Measurements from ENCODE around the gene ANO4. TPM values are rescaled to one million over a fixed set of nuclear protein-coding genes. Genes with fewer than 3 reads are reported as not detected.

Gene ANO4
- total RNA-seq, 4 donors from 2014 or later, result 0.06 TPM; not detected in 3

DNA sequence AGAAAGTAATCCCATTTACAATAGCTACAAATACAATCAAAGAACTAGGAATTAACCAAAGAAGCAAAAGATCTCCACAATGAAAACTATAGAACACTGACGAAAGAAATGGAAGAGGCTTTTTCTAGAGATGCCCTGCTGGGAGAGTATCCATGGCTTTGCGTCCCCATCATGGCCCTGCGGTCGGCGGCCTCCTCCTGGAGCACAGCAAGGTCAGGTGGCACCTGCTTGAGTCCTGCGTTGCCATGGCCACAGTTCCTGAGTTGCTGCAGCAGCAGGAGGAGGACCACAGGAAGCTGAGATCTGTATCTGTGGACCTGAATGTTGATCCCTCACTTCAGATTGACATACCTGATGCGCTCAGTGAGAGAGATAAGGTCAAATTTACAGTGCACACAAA lies 271.9 kb downstream of the ANO4 start:
- TF ChIP-seq POLR2A (IDR thresholded peaks at IDR 0.05), result no peak
- no peak for TF ChIP-seq CTCF (IDR thresholded peaks at IDR 0.05)
- no peak for DNase-seq (ENCODE audit: low spot score in 2 of 2)

DNA sequence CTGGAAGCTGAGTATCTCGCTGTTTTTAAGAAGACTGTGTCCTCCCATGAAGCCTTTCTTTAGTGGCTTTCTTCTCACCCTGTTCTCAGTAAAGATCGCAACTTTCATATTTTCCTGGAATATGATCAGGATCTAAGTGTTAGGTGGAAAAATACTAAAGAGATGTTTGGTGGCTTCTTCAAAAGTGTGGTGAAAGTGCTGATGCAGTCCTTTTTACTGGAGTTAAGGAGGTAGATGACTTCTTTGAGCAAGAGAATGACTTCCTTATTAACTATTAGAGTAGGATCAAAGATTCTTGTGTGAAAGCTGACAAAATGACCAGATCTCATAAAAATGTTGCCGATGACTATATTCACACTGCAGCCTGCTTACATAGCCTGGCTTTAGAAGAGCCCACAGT lies 273.8 kb downstream of the ANO4 start:
- 87 to 88% methylated on average over 3 of the region's 3 CpGs for WGBS, 2 donors
- TF ChIP-seq POLR2A (IDR thresholded peaks at IDR 0.05), result no peak
- no peak for TF ChIP-seq CTCF (IDR thresholded peaks at IDR 0.05)
- DNase-seq (ENCODE audit: low spot score in 2 of 2), result no peak
- intact Hi-C loops (cut with DNase I; ENCODE audit: low total_unique reads), result no loop called here
- H3K4me3 ChIP-seq (ENCODE audit: low read depth, poor library complexity, severe bottlenecking), result no peak overlapping the region

More for the DNA sequence above, 271.9 kb downstream of the ANO4 start:
- WGBS, 2 donors, result 87 to 91% methylated on average over 7 of the region's 7 CpGs
- intact Hi-C loops (cut with DNase I; ENCODE audit: low total_unique reads), result no loop called here
- H3K4me3 ChIP-seq (ENCODE audit: low read depth, poor library complexity, severe bottlenecking), result no peak overlapping the region

GRCh38 chr12:101068836-101069235 lies 274.3 kb downstream of the ANO4 start:
- H3K4me3 ChIP-seq (ENCODE audit: low read depth, poor library complexity, severe bottlenecking), result no peak overlapping the region
- intact Hi-C loops (cut with DNase I; ENCODE audit: low total_unique reads), result no loop called here
- WGBS, 2 donors, result 64 to 67% methylated on average over 4 of the region's 4 CpGs
- DNase-seq (ENCODE audit: low spot score in 2 of 2), result no peak
- TF ChIP-seq CTCF (IDR thresholded peaks at IDR 0.05), result no peak
- TF ChIP-seq POLR2A (IDR thresholded peaks at IDR 0.05), result no peak

- 55 to 56% methylated on average over 7 of the region's 7 CpGs for WGBS, 2 donors
Observed at GRCh38 chr12:101074940-101075680, 280.5 kb downstream of the ANO4 start.

DNA sequence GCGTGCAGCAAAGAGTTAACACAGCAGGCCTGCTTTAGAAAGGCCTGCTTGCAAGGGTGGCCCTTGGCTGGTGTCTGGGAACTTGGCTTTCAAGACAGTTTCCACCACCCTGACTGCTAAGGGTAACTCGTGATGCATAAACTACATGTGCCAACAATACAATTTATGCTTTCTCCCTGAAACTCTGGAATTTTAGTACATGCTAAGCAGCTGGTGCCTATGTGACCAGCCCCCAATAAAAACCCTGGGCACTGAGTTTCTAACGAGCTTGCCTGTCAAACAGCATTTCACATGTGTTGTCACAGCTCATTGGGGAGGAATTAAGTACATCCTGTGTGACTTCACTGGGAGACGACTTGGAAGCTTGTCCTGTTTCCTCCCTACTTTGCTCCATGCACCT lies 282.3 kb downstream of the ANO4 start:
- no peak for DNase-seq (ENCODE audit: low spot score in 2 of 2)
- TF ChIP-seq POLR2A (IDR thresholded peaks at IDR 0.05), result no peak
- no peak for TF ChIP-seq CTCF (IDR thresholded peaks at IDR 0.05)
- WGBS, 2 donors, result 14 to 26% methylated on average over 4 of the region's 4 CpGs
- no peak overlapping the region for H3K4me3 ChIP-seq (ENCODE audit: low read depth, poor library complexity, severe bottlenecking)
- intact Hi-C loops (cut with DNase I; ENCODE audit: low total_unique reads), result no loop called here

More at GRCh38 chr12:101074940-101075680, 280.5 kb downstream of the ANO4 start:
- DNase-seq (ENCODE audit: low spot score in 2 of 2), result no peak
- TF ChIP-seq CTCF (IDR thresholded peaks at IDR 0.05) (no peak), POLR2A (IDR thresholded peaks at IDR 0.05) (no peak)
- intact Hi-C loops (cut with DNase I; ENCODE audit: low total_unique reads), result no loop called here
- no peak overlapping the region for H3K4me3 ChIP-seq (ENCODE audit: low read depth, poor library complexity, severe bottlenecking)

All from lower leg skin (tissue), 4 donors.